Osteocyte (in vitro differentiated cells): ENCODE results near the gene ZIC4. TPM values are rescaled to one million over a fixed set of nuclear protein-coding genes. Genes with fewer than 3 reads are reported as not detected.

Source experiments
- DNase-seq: peaks from one replicate; pipeline ENCODE4 v3.0.0; 2021; ENCODE audit warnings: mixed read lengths; ENCODE audit not compliant: unreplicated experiment; ENCODE audit errors: extremely low spot score
- H3K27ac Mint-ChIP-seq: one replicate; pipeline ENCODE4 v1.8.0; 2021; ENCODE audit warnings: mild to moderate bottlenecking, mixed read lengths; ENCODE audit not compliant: unreplicated experiment
- H3K27me3 Mint-ChIP-seq: one replicate; pipeline ENCODE4 v1.8.0; 2021; ENCODE audit warnings: mixed read lengths; ENCODE audit not compliant: unreplicated experiment
- H3K36me3 Mint-ChIP-seq: one replicate; pipeline ENCODE4 v1.8.0; 2021; ENCODE audit warnings: mixed read lengths; ENCODE audit not compliant: unreplicated experiment
- H3K4me1 Mint-ChIP-seq: one replicate; pipeline ENCODE4 v1.8.0; 2021; ENCODE audit warnings: mixed read lengths; ENCODE audit not compliant: unreplicated experiment
- H3K4me3 Mint-ChIP-seq: one replicate; pipeline ENCODE4 v1.8.0; 2021; ENCODE audit warnings: mild to moderate bottlenecking, moderate library complexity, mixed read lengths; ENCODE audit not compliant: unreplicated experiment
- H3K9me3 Mint-ChIP-seq: one replicate; pipeline ENCODE4 v1.8.0; 2021; ENCODE audit warnings: mixed read lengths; ENCODE audit not compliant: unreplicated experiment
- total RNA-seq: library from RNA; stranded (reverse); gene quantifications from 2 replicates; pipeline ENCODE4 v1.2.1, GENCODE V29; 2021
- TF ChIP-seq, protein P1 (sequence below): fragments of 200-600 bp; sonication (generic); IDR thresholded peaks from 2 replicates; pipeline ENCODE4 v1.5.0; 2021; ENCODE audit warnings: antibody characterized with exemption, mild to moderate bottlenecking, moderate library complexity

The ZIC4 gene
- total RNA-seq, 1 donor from 2014 or later = 8.8 TPM

DNA sequence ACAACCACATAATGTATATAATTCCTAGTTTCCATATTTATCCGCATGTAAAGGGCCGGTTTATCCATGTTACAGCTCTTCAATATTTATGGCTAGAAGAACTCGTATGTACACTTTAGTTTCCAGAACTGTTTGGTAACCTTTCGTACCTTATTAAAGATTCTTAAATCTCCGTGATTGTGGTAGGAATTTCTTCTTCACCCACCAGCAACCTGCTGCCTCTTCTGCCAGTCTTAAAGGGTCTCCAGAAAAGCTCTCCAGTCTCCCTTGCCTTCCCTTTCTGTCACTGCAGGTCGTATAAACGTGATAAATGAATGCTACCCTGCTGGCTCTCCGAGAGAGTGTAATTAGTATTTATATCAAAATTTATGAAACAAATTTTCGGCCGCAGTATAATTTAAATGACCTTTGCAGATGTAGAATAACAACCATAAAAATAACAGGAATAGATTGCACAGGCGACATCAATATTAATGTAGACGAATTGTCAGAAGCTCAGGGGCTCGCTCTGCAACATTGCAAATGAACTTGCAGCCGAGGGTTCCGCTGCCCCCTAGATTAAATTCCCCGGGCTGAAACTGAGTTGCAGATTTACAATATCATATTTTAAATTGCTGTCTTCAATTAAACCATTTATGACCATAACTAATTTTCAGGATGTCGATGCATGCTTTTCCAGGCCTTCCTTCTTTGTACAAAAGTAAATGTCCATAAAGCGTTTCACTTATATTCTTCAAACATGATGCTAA, 8.2 kb upstream of the ZIC4 start:
- Mint-ChIP-seq H3K36me3 (peaks cover 50% of the 10 kb centered on the region), H3K9me3 (no peaks in the 10 kb centered on the region), H3K27me3 (no peaks in the 10 kb centered on the region), H3K27ac (peak overlapping the region; percentile 63), H3K4me3 (peak overlapping the region; percentile 63), H3K4me1 (peaks cover 55% of the 10 kb centered on the region)
- no peak for DNase-seq
- TF ChIP-seq, protein P1, sequence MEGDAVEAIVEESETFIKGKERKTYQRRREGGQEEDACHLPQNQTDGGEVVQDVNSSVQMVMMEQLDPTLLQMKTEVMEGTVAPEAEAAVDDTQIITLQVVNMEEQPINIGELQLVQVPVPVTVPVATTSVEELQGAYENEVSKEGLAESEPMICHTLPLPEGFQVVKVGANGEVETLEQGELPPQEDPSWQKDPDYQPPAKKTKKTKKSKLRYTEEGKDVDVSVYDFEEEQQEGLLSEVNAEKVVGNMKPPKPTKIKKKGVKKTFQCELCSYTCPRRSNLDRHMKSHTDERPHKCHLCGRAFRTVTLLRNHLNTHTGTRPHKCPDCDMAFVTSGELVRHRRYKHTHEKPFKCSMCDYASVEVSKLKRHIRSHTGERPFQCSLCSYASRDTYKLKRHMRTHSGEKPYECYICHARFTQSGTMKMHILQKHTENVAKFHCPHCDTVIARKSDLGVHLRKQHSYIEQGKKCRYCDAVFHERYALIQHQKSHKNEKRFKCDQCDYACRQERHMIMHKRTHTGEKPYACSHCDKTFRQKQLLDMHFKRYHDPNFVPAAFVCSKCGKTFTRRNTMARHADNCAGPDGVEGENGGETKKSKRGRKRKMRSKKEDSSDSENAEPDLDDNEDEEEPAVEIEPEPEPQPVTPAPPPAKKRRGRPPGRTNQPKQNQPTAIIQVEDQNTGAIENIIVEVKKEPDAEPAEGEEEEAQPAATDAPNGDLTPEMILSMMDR = no peak

GRCh38 chr3:147413686-147414389, 7.5 kb upstream of the ZIC4 start:
- H3K27me3 Mint-ChIP-seq = no peaks in the 10 kb centered on the region

DNA sequence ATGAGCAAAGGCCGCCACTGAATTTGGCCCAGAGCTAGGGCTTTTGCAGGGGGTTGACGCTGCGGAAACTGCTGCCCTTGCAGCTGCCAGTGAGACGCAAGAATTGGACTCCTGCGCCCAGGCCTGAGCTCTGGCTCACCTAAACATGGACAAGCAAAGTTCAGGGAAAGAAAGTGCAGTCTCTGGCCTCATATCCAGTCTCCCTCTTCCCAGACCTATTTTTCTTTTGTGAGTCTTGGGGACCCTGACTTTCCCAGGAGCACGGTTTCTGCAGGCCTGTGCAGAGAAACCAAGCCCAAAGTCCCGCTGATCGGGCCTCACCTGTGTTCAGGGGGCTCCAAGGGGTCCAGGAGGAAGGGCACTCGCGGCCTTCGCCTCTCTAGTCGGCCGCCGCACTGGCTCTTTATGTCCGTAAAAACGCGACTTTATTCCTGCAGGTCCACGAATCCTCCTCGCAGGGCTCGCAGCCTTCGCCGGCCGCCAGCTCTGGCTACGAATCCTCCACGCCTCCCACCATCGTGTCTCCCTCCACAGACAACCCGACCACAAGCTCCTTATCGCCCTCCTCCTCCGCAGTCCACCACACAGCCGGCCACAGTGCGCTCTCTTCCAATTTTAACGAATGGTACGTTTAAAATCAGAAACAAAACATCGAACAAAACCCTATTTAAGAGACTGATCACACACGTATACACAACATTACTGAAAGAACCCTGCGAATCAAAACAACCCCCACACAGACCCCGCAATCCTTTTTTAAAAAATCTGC, 6.8 kb upstream of the ZIC4 start:
- H3K9me3 Mint-ChIP-seq = no peaks in the 10 kb centered on the region
- H3K4me3 Mint-ChIP-seq = peak overlapping the region; percentile 85
- TF ChIP-seq, protein P1 = no peak
- peak overlapping the region; percentile 91 for H3K27ac Mint-ChIP-seq
- no peaks in the 10 kb centered on the region for H3K27me3 Mint-ChIP-seq
- H3K4me1 Mint-ChIP-seq = peaks cover 42% of the 10 kb centered on the region
- no peak for DNase-seq
- H3K36me3 Mint-ChIP-seq = peaks cover 47% of the 10 kb centered on the region

More at GRCh38 chr3:147413686-147414389, 7.5 kb upstream of the ZIC4 start:
- Mint-ChIP-seq H3K4me1 (peaks cover 48% of the 10 kb centered on the region), H3K36me3 (peaks cover 50% of the 10 kb centered on the region), H3K9me3 (no peaks in the 10 kb centered on the region), H3K4me3 (peak overlapping the region; percentile 85), H3K27ac (peak overlapping the region; percentile 91)
- DNase-seq = no peak
- TF ChIP-seq, protein P1 = no peak

DNA sequence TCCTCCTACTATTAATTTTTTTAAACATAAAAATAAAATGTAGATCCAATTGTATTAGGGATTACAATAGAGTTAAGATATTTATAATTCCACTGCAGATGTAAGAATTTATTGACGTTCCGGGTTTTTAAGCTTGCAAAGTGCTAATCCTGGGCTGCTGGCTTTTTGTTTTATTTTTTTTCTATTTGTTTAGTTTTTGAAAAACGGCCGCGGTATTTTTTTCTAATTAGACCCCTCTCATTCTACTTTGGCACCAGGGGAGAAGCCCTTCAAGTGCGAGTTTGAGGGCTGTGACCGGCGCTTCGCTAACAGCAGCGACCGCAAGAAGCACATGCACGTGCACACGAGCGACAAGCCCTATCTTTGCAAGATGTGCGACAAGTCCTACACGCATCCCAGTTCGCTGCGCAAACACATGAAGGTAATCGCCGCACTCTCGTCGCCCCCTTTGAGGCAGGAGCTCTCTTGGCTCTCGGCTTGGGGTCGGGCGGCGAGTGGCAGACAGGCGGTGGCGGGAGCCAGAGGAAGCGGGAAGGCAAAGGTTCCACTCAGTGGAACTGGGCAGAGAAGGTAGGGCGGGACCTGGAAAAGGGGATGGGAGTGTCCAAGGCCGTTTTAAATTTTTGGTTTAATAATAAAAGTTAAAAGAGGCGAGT, 6.0 kb upstream of the ZIC4 start:
- DNase-seq = no peak
- TF ChIP-seq, protein P1 = no peak
- Mint-ChIP-seq H3K4me3 (peak overlapping the region; percentile 85), H3K36me3 (peaks cover 43% of the 10 kb centered on the region), H3K9me3 (no peaks in the 10 kb centered on the region), H3K27ac (peak overlapping the region; percentile 91), H3K4me1 (peaks cover 42% of the 10 kb centered on the region), H3K27me3 (no peaks in the 10 kb centered on the region)
